ENCODE results near the gene ATP5F1D.
A peak's percentile ranks its signal among the peaks of the same experiment; 100 is the strongest.

Gene ATP5F1D

DNA sequence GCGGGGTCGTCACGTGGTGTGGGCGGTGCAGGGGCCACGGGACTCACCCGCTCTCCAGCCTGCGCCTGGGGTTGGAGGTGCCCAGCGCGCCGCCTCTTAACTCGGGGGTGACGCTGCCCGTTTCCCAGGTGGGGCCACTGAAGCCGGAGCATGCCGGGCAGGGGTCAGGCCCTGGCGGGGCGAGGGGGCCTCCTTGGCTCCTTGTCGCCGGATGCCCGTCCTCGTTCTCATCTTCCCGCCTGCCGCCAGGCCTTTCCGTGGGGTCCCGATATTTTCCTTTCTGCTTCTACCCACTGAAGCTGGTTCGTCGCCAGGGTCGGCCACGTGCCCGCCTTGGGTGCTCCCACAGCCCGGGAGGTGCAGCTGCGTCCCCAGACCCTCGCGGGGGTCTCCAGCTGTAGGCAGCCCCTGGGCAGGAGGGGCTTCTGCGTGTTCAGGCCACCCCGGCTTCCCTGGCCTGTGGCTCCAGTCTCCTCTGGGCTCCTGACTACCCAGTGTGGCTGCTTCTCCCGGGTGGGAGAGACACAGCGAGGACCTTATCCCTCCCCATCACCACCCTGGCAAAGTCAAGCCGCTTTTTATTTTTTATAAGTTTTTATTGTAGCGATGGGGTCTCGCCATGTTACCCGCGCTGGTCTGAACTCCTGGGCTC is 34.6 kb downstream of the ATP5F1D start:
- no peak for DNase-seq
- intact Hi-C loops (cut with DNase I), result loop anchor here (5.0 to 10.0 kb wide), 2 partner anchors 81 to 159 kb away; partner anchors contain the start of gene RPS15

DNA sequence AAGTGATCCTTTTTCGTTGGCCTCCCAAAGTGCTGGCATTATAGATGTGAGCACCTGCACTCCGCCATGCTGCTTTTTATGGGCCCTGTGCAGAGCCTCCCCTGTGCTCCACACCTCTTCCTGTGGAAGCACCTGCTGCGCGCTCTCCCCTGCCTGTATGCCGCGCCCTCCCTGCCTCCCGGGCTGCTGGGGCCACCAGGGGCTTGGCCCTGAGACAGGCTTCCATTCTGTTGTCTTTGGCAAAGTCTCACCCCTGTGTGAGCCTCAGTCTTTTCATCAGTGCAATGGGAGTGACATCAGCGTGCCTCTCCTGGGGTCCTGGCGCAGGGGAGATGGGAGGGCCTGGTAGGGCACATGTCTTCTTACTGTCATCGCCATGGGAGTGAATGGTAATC is 35.1 kb downstream of the ATP5F1D start:
- intact Hi-C loops (cut with DNase I), result loop anchor here (5.0 to 10.0 kb wide), 2 partner anchors 81 to 158 kb away; partner anchors contain the start of gene RPS15
- DNase-seq, result no peak

DNA sequence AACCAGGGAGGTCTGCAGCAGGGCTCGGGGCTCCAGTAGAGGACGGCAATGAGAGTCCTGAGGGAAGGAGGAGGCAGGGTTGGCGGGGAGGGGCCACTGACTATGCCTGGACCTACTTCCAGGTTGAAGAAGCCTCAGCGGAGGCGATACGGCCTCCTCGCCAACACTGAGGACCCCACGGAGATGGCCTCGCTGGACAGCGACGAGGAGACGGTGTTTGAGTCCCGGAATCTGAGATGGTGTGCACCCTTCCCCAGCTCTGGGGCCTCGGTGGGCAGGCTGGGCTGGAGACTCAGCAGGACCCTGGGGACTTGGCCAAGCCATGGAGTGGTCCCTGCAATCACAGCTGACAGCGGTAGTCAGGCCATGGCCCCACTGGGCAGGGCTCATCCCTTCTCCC is 35.5 kb downstream of the ATP5F1D start:
- no peak for DNase-seq
- intact Hi-C loops (cut with DNase I), result loop anchor here (5.0 to 10.0 kb wide), 2 partner anchors 80 to 158 kb away; partner anchors contain the start of gene RPS15

DNA sequence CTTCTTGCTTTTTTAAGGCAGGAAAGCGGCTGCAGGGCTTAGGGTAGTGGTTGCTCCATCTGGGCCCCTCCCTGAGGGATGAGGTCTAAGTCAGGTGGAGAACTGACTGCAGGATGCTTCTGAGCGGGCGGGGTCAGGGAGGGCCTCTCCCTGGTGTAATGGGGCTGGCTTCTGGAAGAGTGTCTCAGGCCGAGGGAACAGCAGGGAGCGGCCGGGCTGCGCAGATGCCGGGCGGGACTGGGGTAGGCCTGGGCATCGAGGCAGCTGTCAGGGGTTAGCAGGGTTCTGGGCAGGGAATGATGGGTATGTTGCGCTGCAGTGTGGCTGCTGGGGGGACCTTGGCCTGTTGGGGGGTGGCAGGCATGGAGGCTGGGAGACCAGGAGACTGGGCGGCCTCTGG is 36.5 kb downstream of the ATP5F1D start:
- no peak for DNase-seq
- intact Hi-C loops (cut with DNase I), result loop anchor here (5.0 to 10.0 kb wide), 2 partner anchors 79 to 157 kb away; partner anchors contain the start of gene RPS15

DNA sequence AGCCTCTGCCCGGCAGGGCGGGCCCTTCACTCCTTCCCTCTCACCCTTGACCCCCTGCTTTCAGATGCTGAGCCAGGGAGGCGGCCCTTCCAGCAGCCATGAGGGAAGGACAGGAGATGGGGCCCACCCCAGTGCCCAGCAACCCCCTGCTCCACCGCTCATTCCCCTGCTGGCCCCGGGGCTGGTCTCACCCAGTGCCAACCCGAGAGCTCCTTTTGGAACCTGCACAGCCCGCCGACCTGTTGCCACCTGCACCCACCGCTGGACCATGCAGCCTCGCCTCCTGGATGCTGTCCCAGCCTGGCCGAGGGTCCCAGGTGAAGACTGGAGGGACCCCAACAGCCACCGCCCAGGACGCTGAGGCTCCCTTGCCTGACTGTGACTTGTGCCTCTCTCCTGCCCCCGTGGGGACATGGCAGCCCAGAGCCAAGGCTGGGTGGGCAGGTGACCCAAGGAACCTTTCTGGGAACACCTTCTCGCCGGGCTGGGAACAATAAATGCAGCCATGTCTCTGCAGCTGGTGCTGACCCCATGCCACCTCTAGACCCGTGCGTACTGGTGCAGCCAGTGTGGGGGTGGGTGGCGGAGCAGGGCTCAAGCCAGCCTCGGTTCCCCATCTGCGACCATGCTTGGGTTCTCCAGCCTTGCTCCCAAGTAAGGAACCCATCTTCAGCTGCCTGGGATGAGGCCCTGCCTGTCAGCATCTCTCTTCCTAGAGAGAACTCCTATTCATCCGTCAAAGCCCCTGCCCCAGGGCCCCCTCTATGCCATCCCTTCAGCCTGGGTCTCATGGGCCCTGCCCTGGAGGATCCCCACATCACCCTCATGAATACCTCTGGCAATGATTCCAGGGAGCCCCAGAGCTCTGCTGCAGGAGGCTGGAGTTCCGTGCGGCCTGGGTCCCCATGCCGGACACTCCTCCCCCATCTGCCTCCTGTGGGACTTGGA is 37.4 kb downstream of the ATP5F1D start:
- no peak for DNase-seq
- intact Hi-C loops (cut with DNase I), result loop anchor here (5.0 to 10.0 kb wide), 2 partner anchors 78 to 156 kb away; partner anchors contain the start of gene RPS15

DNA sequence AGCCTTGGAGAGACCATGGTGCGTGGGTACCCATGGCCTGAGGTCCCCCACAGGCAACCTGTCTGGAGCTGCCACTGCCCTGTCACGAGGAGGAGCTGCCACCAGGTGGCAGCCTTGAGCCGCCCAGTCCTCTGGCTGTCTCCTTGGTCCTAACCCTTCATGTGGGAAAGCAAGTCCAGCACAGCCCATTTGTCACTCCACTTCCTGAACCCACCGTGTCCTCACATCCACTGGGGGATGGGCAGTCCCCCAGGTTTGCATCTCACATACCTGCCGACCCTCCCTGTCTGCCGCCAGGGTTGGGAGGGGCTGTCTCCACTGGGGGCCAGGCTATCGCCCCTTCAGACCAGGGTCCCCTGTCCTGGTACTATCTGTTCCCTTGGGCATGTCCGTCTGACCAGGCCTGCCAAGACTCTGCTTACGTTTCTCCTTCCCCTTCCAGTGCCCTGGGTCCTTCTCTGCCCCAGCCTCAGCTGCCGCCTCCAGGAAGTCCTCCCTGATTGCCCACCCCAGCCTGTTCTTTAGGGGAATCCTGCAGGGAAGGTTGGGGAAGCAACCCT is 38.3 kb downstream of the ATP5F1D start:
- DNase-seq, result peak; percentile 72 to 98 (median 86)
- intact Hi-C loops (cut with DNase I), result loop anchor here (5.0 to 10.0 kb wide), 2 partner anchors 77 to 155 kb away; partner anchors contain the start of gene RPS15

DNA sequence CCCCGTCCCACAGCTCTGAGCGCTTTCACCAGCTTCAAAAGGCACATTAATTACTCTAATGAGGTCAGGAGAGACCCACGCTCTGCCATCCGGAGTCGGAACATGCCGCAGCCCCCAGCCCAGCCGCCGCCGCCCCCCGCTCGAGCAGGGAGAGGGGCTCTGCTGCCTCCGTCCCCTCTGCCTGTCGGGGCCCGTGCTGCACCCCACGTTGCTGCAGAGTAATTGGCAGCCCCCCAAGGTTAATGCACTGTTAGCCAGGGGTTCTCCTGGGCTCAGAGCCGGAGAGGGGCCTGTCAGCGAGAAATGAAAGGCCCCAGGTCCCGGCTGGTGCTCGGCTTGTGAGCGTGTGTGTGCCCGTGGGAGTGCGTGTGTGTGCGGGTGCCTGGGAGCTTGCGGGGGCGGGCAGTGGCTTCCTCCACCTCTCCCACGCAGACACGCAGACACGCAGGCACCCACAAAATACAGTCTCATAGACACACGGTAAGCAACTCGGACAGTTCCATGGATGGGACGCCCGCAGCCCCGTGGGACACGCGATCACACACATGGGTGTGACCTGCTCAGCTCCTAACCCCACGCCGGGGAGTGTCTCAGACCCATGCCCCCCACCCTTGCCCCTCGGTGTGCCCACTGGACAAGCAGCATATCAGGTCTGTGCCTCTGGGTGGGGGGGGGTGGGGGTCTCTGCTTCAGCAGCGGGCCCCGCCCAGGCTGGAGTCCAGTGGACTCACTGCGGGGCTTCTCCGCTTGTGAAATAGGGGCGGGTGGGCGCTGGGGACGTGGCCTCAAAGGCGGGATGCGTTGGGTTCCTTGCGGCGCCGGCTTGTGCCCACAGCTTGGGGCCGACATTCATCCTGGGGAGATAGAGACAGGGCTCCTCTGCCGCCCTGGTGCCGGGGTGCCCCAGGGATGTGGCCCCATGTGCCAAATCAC is 39.4 kb downstream of the ATP5F1D start:
- intact Hi-C loops (cut with DNase I), result no loop called here
- DNase-seq, result no peak

DNA sequence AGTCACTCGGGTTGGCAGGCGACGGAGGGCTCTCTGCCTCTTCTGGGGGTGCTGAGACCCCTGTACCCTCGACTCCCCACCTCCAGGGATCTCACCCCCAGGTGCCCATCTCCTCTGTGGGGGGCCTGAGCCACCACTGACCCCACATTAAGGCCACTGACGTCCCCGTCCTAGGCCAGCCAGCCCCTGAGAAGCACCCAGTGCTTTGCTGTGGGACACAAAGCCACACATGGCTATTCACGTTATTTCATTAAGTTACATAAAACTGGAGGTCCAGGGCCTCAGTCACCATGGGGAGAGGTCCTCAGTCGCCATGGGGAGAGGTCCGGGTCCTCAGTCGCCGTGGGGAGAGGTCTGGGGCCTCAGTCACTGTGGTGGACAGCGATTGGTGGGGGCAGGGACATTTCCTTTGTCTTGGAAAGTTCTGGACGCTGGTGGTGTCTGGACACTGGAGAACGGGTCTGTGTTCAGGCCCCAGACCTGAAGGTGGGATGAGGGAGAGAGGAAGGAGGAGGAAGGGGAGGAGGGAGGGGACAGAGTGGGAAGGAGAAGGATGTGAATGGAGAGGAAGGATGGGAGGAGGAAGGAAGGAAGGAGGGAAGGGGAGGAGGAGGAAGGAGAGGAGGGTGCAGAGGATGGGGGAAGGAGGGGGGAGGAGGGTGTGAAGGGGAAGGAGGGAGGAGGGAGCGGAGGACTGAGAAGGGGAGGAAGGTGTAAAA is 40.2 kb downstream of the ATP5F1D start:
- intact Hi-C loops (cut with DNase I), result no loop called here
- no peak for DNase-seq

DNA sequence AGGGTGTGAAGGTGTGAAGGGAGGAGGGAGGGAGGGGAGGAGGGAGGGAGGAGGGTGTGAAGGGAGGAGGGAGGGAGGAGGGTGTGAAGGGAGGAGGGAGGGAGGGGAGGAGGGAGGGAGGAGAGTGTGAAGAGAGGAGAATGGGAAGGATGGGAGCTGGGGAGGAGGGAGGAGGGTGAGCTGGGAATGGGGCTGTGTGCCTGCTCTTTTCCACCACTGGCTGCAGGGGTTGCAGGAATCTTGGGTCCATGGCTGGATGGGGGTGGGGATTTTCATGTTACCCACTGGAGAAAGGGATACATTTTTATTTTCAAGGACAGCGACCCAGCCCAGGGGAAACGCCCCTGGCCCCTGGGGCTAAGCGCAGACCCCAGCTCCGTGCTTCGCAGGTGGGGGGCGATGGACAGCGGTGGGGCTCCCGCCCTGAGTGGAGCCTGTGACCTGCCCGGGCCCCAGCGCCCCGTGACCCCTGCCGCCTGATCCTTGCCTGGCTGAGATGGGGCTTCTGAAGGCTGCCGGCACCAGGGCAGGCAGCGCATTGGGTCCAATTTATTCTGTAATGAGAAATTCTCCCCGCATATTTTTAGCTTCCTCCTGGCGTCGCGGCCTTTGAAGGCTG is 41.1 kb downstream of the ATP5F1D start:
- DNase-seq, result no peak
- intact Hi-C loops (cut with DNase I), result no loop called here

DNA sequence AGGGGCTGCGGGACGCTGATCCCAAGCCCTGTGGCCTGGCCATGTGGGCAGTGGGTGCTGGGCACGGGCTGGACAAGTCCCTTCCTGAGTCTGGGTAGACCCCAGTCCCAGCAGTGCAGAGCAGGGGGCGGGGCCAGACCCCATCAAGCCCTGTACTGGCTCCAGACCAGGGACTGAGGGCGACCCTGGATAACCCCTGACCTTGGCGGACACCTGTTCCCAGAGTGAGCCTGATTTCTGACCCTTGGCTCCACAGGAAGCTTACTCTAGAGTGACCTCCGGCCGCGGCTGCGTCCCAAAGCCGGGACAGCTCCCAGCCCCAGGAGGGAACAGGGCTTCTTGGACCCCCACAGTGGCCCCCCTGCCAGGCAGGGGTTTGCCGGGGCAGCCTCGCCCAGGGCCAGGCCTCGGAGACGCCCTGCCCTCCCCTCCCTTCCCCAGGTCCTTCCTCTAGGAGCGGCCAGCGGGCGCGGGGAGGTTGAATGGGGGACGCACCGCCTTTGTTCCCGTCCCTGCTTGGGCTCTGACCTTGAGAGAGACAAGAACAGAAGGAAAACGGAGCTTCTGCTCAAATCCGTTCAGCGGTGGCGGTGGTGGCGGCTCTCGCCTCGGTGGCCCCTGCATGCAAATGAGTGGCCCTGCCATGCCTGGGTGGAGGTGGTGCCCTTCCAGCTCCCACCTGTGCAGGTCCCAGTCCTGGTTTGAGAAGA is 41.8 kb downstream of the ATP5F1D start:
- intact Hi-C loops (cut with DNase I), result no loop called here
- DNase-seq, result no peak

DNA sequence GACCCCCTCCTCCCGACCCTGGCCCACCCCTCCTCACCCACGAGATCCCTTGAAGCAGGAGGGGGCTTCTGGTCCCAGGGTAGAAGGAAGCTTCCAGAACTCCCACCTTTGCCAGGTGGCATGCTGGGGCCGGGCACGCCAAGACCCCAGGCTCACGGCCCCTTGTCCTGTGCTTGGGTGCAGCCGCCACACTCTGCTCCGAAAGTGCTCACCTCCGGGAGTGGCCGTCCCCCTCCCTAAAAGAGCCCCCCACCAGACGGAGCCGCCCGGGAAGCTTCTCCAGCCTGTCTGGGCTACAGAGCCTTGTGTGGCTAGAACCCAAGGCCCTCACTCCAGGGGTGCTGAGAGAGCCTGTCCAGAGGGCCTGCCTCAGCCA is 42.4 kb downstream of the ATP5F1D start:
- intact Hi-C loops (cut with DNase I), result no loop called here
- DNase-seq, result no peak

DNA sequence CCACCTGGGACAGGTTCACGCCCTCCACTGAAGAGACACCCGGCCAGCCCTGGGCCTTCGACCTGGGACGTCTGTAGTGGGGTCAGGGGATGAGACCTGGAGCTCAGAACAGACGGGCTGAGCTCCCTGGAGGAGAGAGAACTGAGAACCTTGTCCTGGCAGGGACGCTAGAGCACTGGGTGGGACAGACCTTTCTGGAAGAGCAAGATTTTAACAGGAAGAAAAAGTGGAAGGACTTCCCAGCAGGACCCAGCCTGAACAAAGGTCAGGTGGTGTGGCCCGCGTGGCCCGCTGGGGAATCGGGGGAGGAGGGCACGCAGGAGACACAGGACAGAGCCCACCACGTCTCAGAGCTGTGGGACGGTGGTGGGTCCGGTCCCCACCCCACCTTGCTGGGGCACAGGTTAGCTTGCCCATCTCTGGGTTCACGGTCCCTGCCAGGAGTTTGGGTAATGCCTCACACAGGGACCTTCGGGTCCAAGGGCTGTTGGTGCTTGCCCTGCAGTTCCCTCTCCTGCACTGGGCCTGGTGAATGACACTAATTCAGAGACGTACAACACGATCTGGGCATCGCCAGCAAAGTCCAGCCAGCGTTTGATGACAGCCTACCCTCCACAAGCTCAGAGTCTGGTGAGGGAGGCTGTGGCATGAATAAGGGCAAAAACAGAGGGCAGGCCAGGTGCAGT is 42.9 kb downstream of the ATP5F1D start:
- intact Hi-C loops (cut with DNase I), result no loop called here
- no peak for DNase-seq

DNA sequence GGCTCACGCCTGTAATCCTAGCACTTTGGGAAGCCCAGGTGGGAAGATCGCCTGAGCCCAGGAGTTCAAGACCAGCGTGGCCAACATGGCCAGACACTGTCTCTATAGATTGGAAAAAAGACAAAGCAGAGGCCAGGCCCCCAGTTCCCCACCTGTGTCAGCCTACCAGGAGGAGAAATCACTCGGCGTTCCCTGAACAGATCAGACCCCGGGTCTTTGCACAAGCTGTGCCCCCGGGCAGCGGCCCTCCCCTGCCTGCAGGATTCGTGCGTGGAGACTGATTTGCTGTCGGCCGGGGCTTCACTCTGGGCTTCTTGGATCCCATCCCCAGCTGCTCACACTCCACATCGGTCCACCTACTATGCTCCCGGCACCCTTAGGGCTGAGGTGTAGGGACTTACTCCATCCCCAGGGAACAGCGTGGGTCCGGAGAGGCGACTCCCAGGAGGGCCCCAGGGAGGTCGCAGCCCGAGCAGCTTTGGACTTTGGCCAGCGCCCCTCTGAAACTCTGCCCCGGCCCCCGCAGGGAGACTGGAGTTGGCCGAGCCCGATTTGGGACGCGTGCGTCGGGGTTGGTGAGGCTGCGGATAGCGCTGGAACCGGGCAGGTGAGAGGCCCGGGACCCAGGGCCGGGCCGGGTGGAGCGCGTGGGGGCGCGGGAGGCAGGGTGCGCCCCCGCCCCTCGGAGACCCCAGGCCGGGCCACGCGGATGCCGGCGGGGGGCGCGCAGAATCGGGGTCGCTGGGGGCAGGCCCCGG is 43.6 kb downstream of the ATP5F1D start:
- no peak for DNase-seq
- intact Hi-C loops (cut with DNase I), result no loop called here

DNA sequence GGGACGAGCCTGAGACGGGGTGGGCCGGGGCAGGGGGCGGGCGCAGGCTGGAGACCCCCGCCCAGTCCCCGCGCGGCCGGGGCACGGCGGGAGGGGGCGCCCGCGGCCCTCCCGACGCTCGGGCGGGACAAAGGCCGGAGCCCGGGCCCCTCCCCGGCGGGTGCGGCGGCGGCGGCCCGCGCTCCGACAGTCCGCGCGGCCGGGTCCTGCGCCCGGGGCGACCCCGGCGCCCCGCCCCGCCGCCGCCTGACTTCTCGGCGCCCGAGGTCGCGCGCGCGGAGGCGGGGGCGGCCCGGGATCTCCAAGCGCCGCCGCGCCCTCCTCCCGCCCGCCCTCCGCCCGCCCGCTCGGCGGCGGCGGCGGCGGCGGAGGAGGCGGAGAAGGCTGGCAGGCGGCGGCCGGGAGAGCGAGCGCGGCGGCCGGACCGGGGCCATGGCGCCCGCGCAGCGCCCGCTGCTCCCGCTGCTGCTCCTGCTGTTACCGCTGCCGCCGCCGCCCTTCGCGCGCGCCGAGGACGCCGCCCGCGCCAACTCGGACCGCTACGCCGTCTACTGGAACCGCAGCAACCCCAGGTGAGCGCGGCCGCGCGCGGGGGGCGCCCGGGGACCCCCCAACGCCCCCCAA is 44.3 kb downstream of the ATP5F1D start, which contains the start of gene EFNA2:
Gene EFNA2 (plus strand): TSS at position 137 of the 624 bp plus-strand sequence. CDS start 296 bp downstream, at position 433.
- intact Hi-C loops (cut with DNase I), result no loop called here

DNA sequence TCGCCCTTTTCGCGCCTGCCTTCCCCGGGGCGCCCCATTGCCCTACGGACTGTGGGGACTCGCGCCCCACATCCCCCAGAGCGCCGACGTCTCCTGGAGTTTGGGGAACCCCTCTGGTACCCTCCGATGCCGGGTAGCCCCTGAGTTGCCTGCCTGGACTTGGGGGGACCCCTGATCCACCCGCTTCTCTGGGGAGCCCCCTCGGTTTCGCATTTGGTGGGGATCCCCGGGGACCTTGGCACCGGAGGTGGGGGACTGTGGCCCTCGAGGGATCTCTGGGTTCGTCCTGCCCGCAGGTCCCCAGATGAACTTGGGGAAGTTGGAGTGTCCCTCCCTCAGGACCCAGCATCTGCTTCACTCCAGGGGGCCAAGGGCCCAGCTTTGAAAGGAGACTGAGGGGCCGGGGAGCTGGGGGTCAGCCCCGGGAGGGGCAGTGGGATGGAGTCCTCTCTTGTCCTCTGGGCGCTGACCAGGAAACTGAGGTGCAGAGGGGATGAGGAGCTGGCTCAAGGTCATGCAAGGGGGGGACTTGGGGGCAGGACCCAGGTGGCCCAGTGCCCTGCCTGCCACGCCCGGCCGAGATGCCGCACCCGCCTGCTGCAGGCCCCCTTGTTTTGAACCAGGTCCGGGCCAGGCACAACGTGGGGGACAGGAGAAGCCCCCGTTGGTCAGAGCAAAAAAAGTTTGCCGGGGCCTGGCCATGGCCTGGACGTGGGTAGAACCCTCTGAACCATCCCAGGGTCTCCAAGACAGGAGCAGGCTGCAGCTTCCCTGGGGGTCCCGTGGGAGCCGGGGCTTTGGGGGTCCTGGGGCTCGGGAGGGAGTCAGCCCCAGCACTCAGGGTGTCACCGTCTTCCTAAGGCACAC is 45.2 kb downstream of the ATP5F1D start:
- DNase-seq, result no peak
- intact Hi-C loops (cut with DNase I), result no loop called here

More for the DNA sequence above, 44.3 kb downstream of the ATP5F1D start, which contains the start of gene EFNA2:
- DNase-seq, result no peak

Data from posterior cingulate gyrus (tissue), 11 donors.